Fibroblast of pulmonary artery (primary cell): ENCODE measurements around the gene CADM3.

Experiments
- DNase-seq: peaks from one replicate; pipeline ENCODE4 v3.0.0-alpha.2; 2010; ENCODE audit warnings: low read depth
- H3K4me3 ChIP-seq: replicated peaks from 2 replicates; pipeline ENCODE4 v1.5.1; 2011; ENCODE audit warnings: low read depth, mild to moderate bottlenecking, control low read depth, low read length, moderate library complexity
- CTCF ChIP-seq: IDR thresholded peaks from 2 replicates; pipeline ENCODE4 v1.5.1; 2011; ENCODE audit warnings: mild to moderate bottlenecking, control low read depth, low read length, inconsistent platforms; ENCODE audit errors: missing control alignments

The CADM3 gene

GRCh38 chr1:159171254-159171687 lies at the start of gene CADM3:
TSS of gene CADM3 (plus strand) at chr1:159171615. CDS start at chr1:159171766, 151 bp downstream.
- peak within 1 kb of the TSS; percentile 60 for H3K4me3 ChIP-seq
- peak; percentile 59 for DNase-seq

GRCh38 chr1:159122005-159122621 lies 49.3 kb upstream of the CADM3 start:
- peak; percentile 74 for DNase-seq
- H3K4me3 ChIP-seq = no peak overlapping the region

More at GRCh38 chr1:159171254-159171687, at the start of gene CADM3:
- no peak for TF ChIP-seq CTCF

GRCh38 chr1:159123587-159123986 lies 47.8 kb upstream of the CADM3 start:
- DNase-seq = no peak
- TF ChIP-seq CTCF = no peak

More at GRCh38 chr1:159122005-159122621, 49.3 kb upstream of the CADM3 start:
- TF ChIP-seq CTCF = no peak

GRCh38 chr1:159132271-159132881 lies 39.0 kb upstream of the CADM3 start:
- peak; percentile 88 for TF ChIP-seq CTCF
- no peak overlapping the region for H3K4me3 ChIP-seq
- DNase-seq = peak; percentile 75

More at GRCh38 chr1:159123587-159123986, 47.8 kb upstream of the CADM3 start:
- H3K4me3 ChIP-seq = no peak overlapping the region

GRCh38 chr1:159140474-159140873 lies 30.9 kb upstream of the CADM3 start:
- no peak for DNase-seq
- no peak for TF ChIP-seq CTCF

GRCh38 chr1:159141584-159142390 lies 29.6 kb upstream of the CADM3 start:
- peak; percentile 47 for DNase-seq
- no peak for TF ChIP-seq CTCF
- peak overlapping the region; percentile 12 for H3K4me3 ChIP-seq

More at GRCh38 chr1:159140474-159140873, 30.9 kb upstream of the CADM3 start:
- no peak overlapping the region for H3K4me3 ChIP-seq
